ENCODE measurements around the gene ZNF688. TPM values are rescaled to one million over a fixed set of nuclear protein-coding genes. Genes with fewer than 3 reads are reported as not detected.

The ZNF688 gene
- total RNA-seq, 4 donors from 2014 or later = 38.6 to 53.3 (median 41.1) TPM

- Histone ChIP-seq H3K4me1 (peaks cover 0 to 25% (median 5%) of the 10 kb centered on the region in 4 donors), H3K27me3 (no peaks in the 10 kb centered on the region), H3K27ac (peak overlapping the region in 1 of 4 donors; percentile 5), H3K9me3 (no peaks in the 10 kb centered on the region), H3K36me3 (peaks cover 0 to 27% (median 0%) of the 10 kb centered on the region in 3 donors), H3K4me3 (no peak overlapping the region)
- TF ChIP-seq POLR2A (IDR thresholded peaks at IDR 0.05) (no peak), CTCF (IDR thresholded peaks at IDR 0.05) (no peak)
- no peak for DNase-seq
These were observed 18.1 kb downstream of the ZNF688 start for GRCh38 chr16:30553393-30553899.

DNA sequence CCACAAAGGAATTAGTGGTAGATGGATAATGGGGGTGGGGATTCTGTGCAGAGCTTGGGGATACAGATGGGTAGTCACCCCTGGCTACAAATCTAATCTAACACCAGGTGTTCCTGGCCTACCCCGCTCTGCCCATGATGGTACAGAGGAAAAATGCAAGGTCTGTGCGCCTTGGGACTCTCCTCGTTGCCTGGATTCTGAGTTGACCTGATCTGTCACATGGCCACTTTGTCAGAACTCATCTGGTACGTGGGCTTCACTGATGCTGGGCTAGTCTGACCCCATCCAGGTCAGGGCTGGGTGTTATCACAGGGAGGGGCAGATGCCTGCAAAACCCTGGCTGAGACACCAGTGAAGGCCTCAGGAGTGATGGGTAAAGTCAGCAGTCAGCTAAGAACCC, 18.6 kb downstream of the ZNF688 start:
- H3K27me3 ChIP-seq = no peaks in the 10 kb centered on the region
- H3K27ac ChIP-seq = peak overlapping the region in 2 of 4 donors; percentile 5 to 19
- TF ChIP-seq POLR2A (IDR thresholded peaks at IDR 0.05) (no peak), CTCF (IDR thresholded peaks at IDR 0.05) (no peak)
- peaks cover 0 to 29% (median 5%) of the 10 kb centered on the region in 4 donors for H3K4me1 ChIP-seq
- DNase-seq = no peak
- H3K36me3 ChIP-seq = peaks cover 0 to 27% (median 0%) of the 10 kb centered on the region in 3 donors
- H3K4me3 ChIP-seq = no peak overlapping the region
- no peaks in the 10 kb centered on the region for H3K9me3 ChIP-seq

DNA sequence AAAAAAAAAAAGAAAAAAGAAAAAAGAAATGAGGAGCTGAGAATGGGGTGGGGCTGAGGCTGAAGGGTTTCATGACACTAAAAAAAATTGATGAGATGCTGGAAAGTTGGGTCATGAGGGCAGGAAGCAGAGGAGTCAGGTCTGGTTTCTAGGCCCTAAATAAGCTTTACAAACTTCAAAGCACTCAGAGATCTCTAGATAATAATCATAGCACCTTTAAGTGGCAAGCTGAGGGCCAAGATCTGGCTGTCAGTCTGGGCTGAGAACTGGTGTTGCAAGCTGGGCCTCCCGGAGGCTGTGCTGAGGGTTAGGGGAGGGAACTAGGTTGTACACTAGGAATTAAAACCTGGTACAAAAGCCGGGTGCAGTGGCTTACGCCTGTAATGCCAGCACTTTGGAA, 19.7 kb downstream of the ZNF688 start:
- H3K27me3 ChIP-seq = no peaks in the 10 kb centered on the region
- H3K36me3 ChIP-seq = peaks cover 0 to 27% (median 0%) of the 10 kb centered on the region in 3 donors
- H3K4me3 ChIP-seq = no peak overlapping the region
- H3K4me1 ChIP-seq = peaks cover 0 to 22% (median 3%) of the 10 kb centered on the region in 4 donors
- TF ChIP-seq POLR2A (IDR thresholded peaks at IDR 0.05) (no peak), CTCF (IDR thresholded peaks at IDR 0.05) (no peak)
- H3K27ac ChIP-seq = peak overlapping the region in 3 of 4 donors; percentile 3 to 22 (median 18)
- H3K9me3 ChIP-seq = no peaks in the 10 kb centered on the region
- peak in 2 of 3 donors; percentile 36 to 53 for DNase-seq

- H3K4me1 ChIP-seq = peaks cover 0 to 12% (median 2%) of the 10 kb centered on the region in 4 donors
- H3K27me3 ChIP-seq = no peaks in the 10 kb centered on the region
- no peaks in the 10 kb centered on the region for H3K36me3 ChIP-seq
- no peak for DNase-seq
- no peak overlapping the region for H3K4me3 ChIP-seq
- peak overlapping the region in 2 of 4 donors; percentile 2 to 16 for H3K27ac ChIP-seq
- no peaks in the 10 kb centered on the region for H3K9me3 ChIP-seq
- TF ChIP-seq POLR2A (IDR thresholded peaks at IDR 0.05) = no peak
- TF ChIP-seq CTCF (IDR thresholded peaks at IDR 0.05) = no peak
These were observed 22.9 kb downstream of the ZNF688 start for GRCh38 chr16:30548416-30549253.

GRCh38 chr16:30546115-30546514, 25.4 kb downstream of the ZNF688 start:
- TF ChIP-seq POLR2A (IDR thresholded peaks at IDR 0.05) (no peak), CTCF (IDR thresholded peaks at IDR 0.05) (no peak)
- H3K27ac ChIP-seq = no peak overlapping the region
- H3K4me3 ChIP-seq = no peak overlapping the region
- H3K27me3 ChIP-seq = no peaks in the 10 kb centered on the region
- H3K36me3 ChIP-seq = no peaks in the 10 kb centered on the region
- no peak for DNase-seq
- H3K9me3 ChIP-seq = no peaks in the 10 kb centered on the region
- H3K4me1 ChIP-seq = peaks cover 0 to 26% (median 0%) of the 10 kb centered on the region in 4 donors
